CD4-positive, alpha-beta T cell (primary cell): Measurements from ENCODE around the gene CCR7. TPM values are rescaled to one million over a fixed set of nuclear protein-coding genes. Genes with fewer than 3 reads are reported as not detected.

ENCODE experiments used
- ATAC-seq: fragments of 200-7000 bp; cut with Tn5 transposase; one replicate; pipeline ENCODE4 v1.10.0; 2022; ENCODE audit warnings: mild to moderate bottlenecking; ENCODE audit not compliant: poor library complexity
- CTCF ChIA-PET: fragments of 350-600 bp; sonication (Branson Sonifier 250); formaldehyde crosslinking; loops from one replicate; lab custom pipeline; 2021; ENCODE audit warnings: antibody characterized with exemption, inconsistent platforms; lab: Charles Lee
- POLR2A ChIA-PET: fragments of 350-600 bp; sonication (Branson Sonifier 250); formaldehyde crosslinking; loops from one replicate; lab custom pipeline; 2021; ENCODE audit warnings: antibody characterized with exemption, inconsistent platforms; lab: Charles Lee
- DNase-seq, 14 experiments: peaks; one replicate each; pipeline ENCODE4 v3.0.0-alpha.2; 2013 to 2020; ENCODE audit warnings: mixed read lengths in 2 of 14
- H3K27ac ChIP-seq, 2 donors: one replicate each; pipeline versions ENCODE4 v1.5.1 to v1.7.0; 2013; ENCODE audit warnings: low read length in 2 of 2, low read depth in 1 of 2, mild to moderate bottlenecking in 1 of 2
- H3K27me3 ChIP-seq, 2 experiments: 1 replicate in 1 of 2; 2 replicates in 1 of 2; pipeline versions ENCODE4 v1.6.1 to v1.7.0; 2013; ENCODE audit warnings: low read length in 2 of 2, control low read depth in 1 of 2, mild to moderate bottlenecking in 1 of 2, moderate library complexity in 1 of 2; ENCODE audit not compliant: insufficient read depth in 2 of 2, control insufficient read depth in 1 of 2
- H3K36me3 ChIP-seq: one replicate; pipeline ENCODE4 v1.6.1; 2013; ENCODE audit warnings: low read length, control low read depth; ENCODE audit not compliant: insufficient read depth
- H3K4me1 ChIP-seq: one replicate; pipeline ENCODE4 v1.6.1; 2013; ENCODE audit warnings: low read length, control low read depth; ENCODE audit not compliant: insufficient read depth
- H3K4me3 ChIP-seq: one replicate; pipeline ENCODE4 v1.5.1; 2013; ENCODE audit warnings: mild to moderate bottlenecking, low read length, moderate library complexity
- H3K9me3 ChIP-seq, 2 experiments: 1 replicate in 1 of 2; 2 replicates in 1 of 2; pipeline versions ENCODE4 v1.6.1 to v1.7.0; 2013; ENCODE audit warnings: low read length in 2 of 2, mild to moderate bottlenecking in 2 of 2, control low read depth in 1 of 2, moderate library complexity in 1 of 2; ENCODE audit not compliant: control insufficient read depth in 1 of 2, insufficient read depth in 1 of 2
- H3K27ac Mint-ChIP-seq: one replicate; pipeline ENCODE4 v1.8.0; 2020; ENCODE audit warnings: mixed read lengths
- H3K27me3 Mint-ChIP-seq: one replicate; pipeline ENCODE4 v1.8.0; 2021; ENCODE audit warnings: mixed read lengths
- H3K36me3 Mint-ChIP-seq: one replicate; pipeline ENCODE4 v1.8.0; 2021; ENCODE audit warnings: low read depth, mixed read lengths
- H3K4me1 Mint-ChIP-seq: one replicate; pipeline ENCODE4 v1.8.0; 2021; ENCODE audit warnings: low read depth, mixed read lengths
- H3K4me3 Mint-ChIP-seq: one replicate; pipeline ENCODE4 v1.8.0; 2020; ENCODE audit warnings: mild to moderate bottlenecking, mixed read lengths
- H3K9me3 Mint-ChIP-seq: one replicate; pipeline ENCODE4 v1.8.0; 2020; ENCODE audit warnings: mixed read lengths
- CTCF ChIP-seq: fragments of 200-600 bp; IDR thresholded peaks from one replicate; pipeline ENCODE4 v1.8.0; 2022; ENCODE audit warnings: antibody characterized with exemption, mild to moderate bottlenecking
- intact Hi-C, 2 experiments: fragments of 100-400 bp; cut with DNase I in 1 of 2; cut with micrococcal nuclease in 1 of 2; formaldehyde crosslinking; loops; one replicate each; pipeline versions ENCODE4 v1.15.1 to v1.9.0; 2023 to 2025; cut with DNase I, micrococcal nuclease
- total RNA-seq, 174 experiments: library from RNA in 2 of 174; stranded (reverse) in 2 of 174; gene quantifications; one replicate each; pipeline ENCODE4 v1.2.3 and lab custom pipeline; 2021 to 2026

CCR7 gene
- total RNA-seq, 2 experiments from 2014 or later = 170 to 180 TPM

DNA sequence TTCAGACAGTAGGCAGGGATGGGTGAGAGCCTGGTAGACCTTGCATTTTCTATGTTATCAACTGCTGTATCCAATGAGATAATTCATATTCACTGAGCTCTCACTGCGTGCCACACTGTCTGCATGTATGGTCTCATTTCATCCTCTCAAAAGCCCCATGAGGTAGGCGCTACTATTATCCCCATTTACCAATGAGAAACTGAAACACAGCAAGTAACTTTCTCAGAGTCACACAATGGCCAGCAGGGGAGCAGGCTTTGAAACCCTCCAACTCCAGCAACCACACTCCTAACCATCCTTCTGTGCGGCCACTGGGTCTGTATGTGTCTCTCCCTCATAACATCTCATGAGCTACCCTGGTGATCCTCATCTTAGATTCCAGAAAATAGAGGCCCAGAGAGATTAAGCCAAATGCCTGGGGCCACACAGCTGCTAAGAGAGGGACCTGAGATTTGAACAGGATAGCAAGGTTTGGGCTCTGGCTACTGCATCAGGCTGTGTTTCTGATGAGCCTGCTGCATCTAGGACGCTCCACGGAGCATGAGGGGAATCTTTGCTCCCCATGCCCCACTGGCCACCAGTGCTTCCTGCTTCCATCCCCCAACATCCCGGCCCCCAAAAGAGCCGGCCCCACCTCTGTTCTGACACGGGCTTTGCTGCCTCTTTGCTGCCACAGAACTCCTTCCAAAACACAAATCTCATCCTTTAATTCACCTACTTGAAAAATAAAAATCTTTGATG is 3.2 kb downstream of the CCR7 start:
- peaks cover 49% of the 10 kb centered on the region for H3K36me3 ChIP-seq
- Mint-ChIP-seq H3K27ac (peak overlapping the region; percentile 92), H3K9me3 (no peaks in the 10 kb centered on the region), H3K4me1 (peaks cover 87% of the 10 kb centered on the region), H3K27me3 (no peaks in the 10 kb centered on the region), H3K4me3 (peak overlapping the region; percentile 91), H3K36me3 (peaks cover 92% of the 10 kb centered on the region)
- peak; percentile 54 for ATAC-seq
- H3K27ac ChIP-seq = peak overlapping the region; percentile 92 to 100
- ChIA-PET POLR2A (interaction anchor here (0.6 to 33.8 kb wide), 16 partner anchors 9 to 1126 kb away, joined by 3 to 1290 read pairs (median 10); partner anchors contain the start of genes EIF1, SMARCE1 and TOP2A), CTCF (interaction anchor here (0.6 to 13.0 kb wide), 14 partner anchors 8 to 207 kb away, joined by 3 to 288 read pairs (median 6); partner anchors contain the start of gene IGFBP4)
- no peaks in the 10 kb centered on the region for H3K9me3 ChIP-seq
- intact Hi-C loops = loop anchor here (1.0 to 10.0 kb wide), 4 partner anchors 27 to 163 kb away; no protein-coding TSS in a partner anchor
- H3K4me3 ChIP-seq = peak overlapping the region; percentile 97
- peaks cover 95% of the 10 kb centered on the region for H3K4me1 ChIP-seq
- no peaks in the 10 kb centered on the region for H3K27me3 ChIP-seq
- peak in 9 of 14 experiments; percentile 56 to 90 (median 70) for DNase-seq
- TF ChIP-seq CTCF = peak; percentile 56

DNA sequence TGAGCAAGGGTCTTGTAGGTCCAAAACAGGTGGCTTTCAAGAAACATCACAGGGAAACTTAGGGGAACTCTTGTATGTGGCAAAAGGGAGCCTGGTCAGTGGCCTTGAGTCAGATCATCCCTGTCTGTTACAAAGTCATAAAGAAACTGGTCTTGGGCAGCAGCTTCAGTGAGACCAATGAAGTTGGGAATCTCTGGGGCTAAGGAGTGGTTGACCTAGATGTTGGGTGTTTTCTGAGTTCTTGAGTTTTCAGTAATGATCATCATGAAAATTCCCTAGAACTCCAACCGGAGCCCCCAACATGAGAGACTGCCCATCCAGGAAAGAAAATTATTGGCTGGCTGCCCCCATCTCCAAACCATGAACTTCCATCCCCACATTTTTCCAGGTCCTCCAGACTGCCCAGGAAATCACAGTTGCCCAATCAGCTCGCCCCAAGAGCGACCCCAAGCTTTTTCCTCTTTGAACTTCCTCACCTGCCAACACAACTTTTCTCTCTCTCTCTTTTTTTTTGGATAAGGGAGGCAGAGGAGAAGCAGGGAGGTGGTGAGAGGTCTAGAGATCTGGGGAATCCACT is 3.9 kb downstream of the CCR7 start:
- Mint-ChIP-seq H3K27ac (peak overlapping the region; percentile 92), H3K36me3 (peaks cover 99% of the 10 kb centered on the region), H3K27me3 (no peaks in the 10 kb centered on the region), H3K9me3 (no peaks in the 10 kb centered on the region), H3K4me1 (peaks cover 90% of the 10 kb centered on the region), H3K4me3 (peak overlapping the region; percentile 91)
- no peak for ATAC-seq
- H3K4me1 ChIP-seq = peaks cover 96% of the 10 kb centered on the region
- ChIA-PET CTCF (interaction anchor here (0.6 to 13.0 kb wide), 21 partner anchors 9 to 239 kb away, joined by 3 to 288 read pairs (median 5); partner anchors contain the start of genes IGFBP4 and SMARCE1), POLR2A (interaction anchor here (0.6 to 33.8 kb wide), 18 partner anchors 8 to 1127 kb away, joined by 3 to 1290 read pairs (median 9); partner anchors contain the start of genes EIF1, SMARCE1 and TOP2A)
- H3K36me3 ChIP-seq = peaks cover 55% of the 10 kb centered on the region
- intact Hi-C loops = loop anchor here (2.0 to 10.0 kb wide), 2 partner anchors 27 to 163 kb away; no protein-coding TSS in a partner anchor
- peak overlapping the region; percentile 97 for H3K4me3 ChIP-seq
- DNase-seq = peak in 1 of 14 experiments; percentile 23
- H3K27me3 ChIP-seq = no peaks in the 10 kb centered on the region
- no peaks in the 10 kb centered on the region for H3K9me3 ChIP-seq
- H3K27ac ChIP-seq = peak overlapping the region; percentile 92 to 100
- no peak for TF ChIP-seq CTCF

- DNase-seq (peak in 12 of 14 experiments; percentile 53 to 91 (median 73)), ATAC-seq (peak; percentile 40)
- Mint-ChIP-seq H3K4me1 (peaks cover 90% of the 10 kb centered on the region), H3K36me3 (peaks cover 99% of the 10 kb centered on the region), H3K4me3 (peak overlapping the region; percentile 91), H3K27me3 (no peaks in the 10 kb centered on the region), H3K9me3 (no peaks in the 10 kb centered on the region), H3K27ac (peak overlapping the region; percentile 92)
- POLR2A ChIA-PET = interaction anchor here (0.7 to 33.8 kb wide), 20 partner anchors 8 to 1128 kb away, joined by 3 to 1290 read pairs (median 6); partner anchors contain the start of genes EIF1 and SMARCE1
- peak; percentile 56 for TF ChIP-seq CTCF
- H3K27me3 ChIP-seq = no peaks in the 10 kb centered on the region
- H3K36me3 ChIP-seq = peaks cover 62% of the 10 kb centered on the region
- intact Hi-C loops = loop anchor here (1.0 to 10.0 kb wide), 8 partner anchors 8 to 202 kb away; no protein-coding TSS in a partner anchor
- peak overlapping the region; percentile 92 to 100 for H3K27ac ChIP-seq
- peaks cover 97% of the 10 kb centered on the region for H3K4me1 ChIP-seq
- CTCF ChIA-PET = interaction anchor here (0.9 to 13.0 kb wide), 24 partner anchors 8 to 238 kb away, joined by 3 to 288 read pairs (median 8); partner anchors contain the start of genes IGFBP4, SMARCE1 and TOP2A
- H3K4me3 ChIP-seq = peak overlapping the region; percentile 97
- H3K9me3 ChIP-seq = no peaks in the 10 kb centered on the region
Observed at GRCh38 chr17:40560592-40561293, 4.5 kb downstream of the CCR7 start.
